Central memory CD8-positive, alpha-beta T cell (primary cell): Measurements from ENCODE around the gene CLRN2.

Source experiments
- ATAC-seq: fragments of 150-1000 bp; cut with Tn5 transposase; replicated peaks from 2 replicates; pipeline ENCODE4 v1.10.0; 2022; ENCODE audit warnings: mild to moderate bottlenecking, moderate FRiP score, moderate number of reproducible peaks; ENCODE audit not compliant: poor library complexity, severe bottlenecking; ENCODE audit errors: extremely low read depth
- DNase-seq, 2 donors: peaks; one replicate each; pipeline ENCODE4 v3.0.0; 2021; ENCODE audit warnings: low spot score in 2 of 2
- H3K27ac Mint-ChIP-seq: one replicate; pipeline ENCODE4 v1.8.0; 2022; ENCODE audit warnings: low read depth, mild to moderate bottlenecking, moderate library complexity, mixed read lengths
- H3K27me3 Mint-ChIP-seq: one replicate; pipeline ENCODE4 v1.8.0; 2022; ENCODE audit warnings: mixed read lengths
- H3K36me3 Mint-ChIP-seq: one replicate; pipeline ENCODE4 v1.8.0; 2022; ENCODE audit warnings: mild to moderate bottlenecking, moderate library complexity, mixed read lengths; ENCODE audit not compliant: insufficient read depth
- H3K4me1 Mint-ChIP-seq: one replicate; pipeline ENCODE4 v1.8.0; 2022; ENCODE audit warnings: mixed read lengths
- H3K4me3 Mint-ChIP-seq: one replicate; pipeline ENCODE4 v1.8.0; 2022; ENCODE audit warnings: mild to moderate bottlenecking, moderate library complexity, mixed read lengths
- H3K9me3 Mint-ChIP-seq: one replicate; pipeline ENCODE4 v1.8.0; 2022; ENCODE audit warnings: mixed read lengths

Gene CLRN2, protein sequence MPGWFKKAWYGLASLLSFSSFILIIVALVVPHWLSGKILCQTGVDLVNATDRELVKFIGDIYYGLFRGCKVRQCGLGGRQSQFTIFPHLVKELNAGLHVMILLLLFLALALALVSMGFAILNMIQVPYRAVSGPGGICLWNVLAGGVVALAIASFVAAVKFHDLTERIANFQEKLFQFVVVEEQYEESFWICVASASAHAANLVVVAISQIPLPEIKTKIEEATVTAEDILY

DNA sequence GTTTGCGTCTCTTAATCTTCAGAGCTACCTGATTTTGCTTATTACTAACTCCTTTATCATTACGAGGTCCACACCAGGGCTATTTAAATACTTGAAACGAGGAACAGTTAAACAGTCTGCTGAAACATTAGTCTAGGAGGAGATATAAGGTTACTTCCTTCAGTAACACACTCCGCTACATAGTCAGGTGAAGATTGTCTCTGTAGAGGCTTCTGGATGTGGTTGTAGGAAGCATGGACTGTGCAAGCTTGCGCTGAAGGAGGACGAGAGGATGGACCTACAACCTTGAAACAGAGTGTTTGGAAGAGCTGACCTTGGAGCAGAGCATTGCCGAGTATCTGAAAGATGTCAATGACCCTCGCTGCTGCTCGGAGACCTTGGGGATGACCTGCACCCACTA is at the start of gene CLRN2:
TSS of gene CLRN2 (plus strand) at position 301 of the 400 bp plus-strand sequence. CDS start 102 bp downstream, outside the sequence.
- Mint-ChIP-seq H3K27me3 (peaks cover 25% of the 10 kb centered on the region), H3K9me3 (no peaks in the 10 kb centered on the region), H3K4me1 (peaks cover 25% of the 10 kb centered on the region), H3K27ac (no peak within 1 kb of the TSS), H3K4me3 (no peak within 1 kb of the TSS), H3K36me3 (peaks cover 2% of the 10 kb centered on the region)
- no peak for DNase-seq
- ATAC-seq = no peak

DNA sequence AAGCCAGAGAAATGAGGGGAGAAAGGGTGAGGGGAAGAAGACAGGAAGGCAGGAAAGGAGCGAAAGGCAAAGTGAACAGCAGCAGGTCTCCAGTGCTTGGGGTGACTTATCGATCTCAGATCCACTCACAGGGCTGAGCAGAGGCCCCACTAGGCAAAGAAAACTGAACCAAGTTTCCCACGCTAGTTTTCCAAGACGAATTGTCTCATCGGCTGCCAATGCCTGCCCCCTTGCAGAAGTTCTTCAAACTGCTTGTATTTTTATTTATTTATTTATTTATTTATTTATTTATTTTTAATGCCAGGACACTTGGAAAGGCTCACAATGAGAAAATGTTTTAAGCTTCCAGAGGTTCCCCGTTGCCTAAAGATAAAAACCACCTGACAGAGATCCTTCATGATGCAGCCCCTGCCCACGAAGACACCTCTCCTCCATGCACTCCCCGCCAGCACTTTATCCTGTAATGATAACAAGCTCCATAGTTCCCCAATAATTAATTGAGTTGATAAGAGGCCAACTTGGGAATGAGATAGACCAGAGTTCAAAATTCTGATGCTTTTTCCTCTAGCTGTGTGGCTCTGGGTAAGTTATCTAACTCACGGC is 46.2 kb upstream of the CLRN2 start:
- H3K4me3 Mint-ChIP-seq = no peak overlapping the region
- no peak for DNase-seq
- H3K27me3 Mint-ChIP-seq = no peaks in the 10 kb centered on the region
- no peaks in the 10 kb centered on the region for H3K4me1 Mint-ChIP-seq
- no peak for ATAC-seq
- no peaks in the 10 kb centered on the region for H3K9me3 Mint-ChIP-seq
- no peak overlapping the region for H3K27ac Mint-ChIP-seq
- no peaks in the 10 kb centered on the region for H3K36me3 Mint-ChIP-seq

DNA sequence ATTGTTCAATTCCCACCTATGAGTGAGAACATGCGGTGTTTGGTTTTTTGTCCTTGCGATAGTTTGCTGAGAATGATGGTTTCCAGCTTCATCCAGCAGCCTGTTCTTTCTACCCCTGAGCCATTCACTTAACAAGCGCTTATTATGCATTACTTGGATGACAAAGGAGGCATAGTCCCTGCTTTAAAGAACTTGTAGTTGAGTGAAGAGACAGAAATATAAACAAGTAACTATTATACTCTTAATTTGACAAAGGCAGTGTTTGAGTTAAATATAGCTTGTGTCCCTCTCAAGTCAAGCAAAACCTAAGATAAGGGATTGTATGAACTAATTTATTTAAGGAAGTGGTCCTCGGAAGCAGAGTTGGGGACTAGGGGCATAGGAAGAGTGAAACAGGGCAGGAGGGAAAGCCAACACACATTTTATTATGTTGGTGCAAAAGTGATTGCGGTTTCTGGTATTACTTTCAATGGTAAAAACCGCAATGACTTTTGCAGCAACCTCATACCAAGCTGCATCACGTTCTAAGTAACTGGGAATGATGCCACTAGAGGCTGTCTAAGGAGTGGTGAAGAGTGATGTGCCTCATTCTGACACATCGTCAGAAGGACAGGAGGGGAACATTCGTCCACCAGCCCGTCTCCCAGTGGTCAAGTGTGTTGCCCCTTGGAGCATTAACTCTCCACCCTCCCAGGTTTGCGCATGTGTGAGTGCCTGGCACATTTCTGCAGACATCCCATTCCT is 44.9 kb upstream of the CLRN2 start:
- peak overlapping the region; percentile 38 for H3K27ac Mint-ChIP-seq
- no peak for DNase-seq

DNA sequence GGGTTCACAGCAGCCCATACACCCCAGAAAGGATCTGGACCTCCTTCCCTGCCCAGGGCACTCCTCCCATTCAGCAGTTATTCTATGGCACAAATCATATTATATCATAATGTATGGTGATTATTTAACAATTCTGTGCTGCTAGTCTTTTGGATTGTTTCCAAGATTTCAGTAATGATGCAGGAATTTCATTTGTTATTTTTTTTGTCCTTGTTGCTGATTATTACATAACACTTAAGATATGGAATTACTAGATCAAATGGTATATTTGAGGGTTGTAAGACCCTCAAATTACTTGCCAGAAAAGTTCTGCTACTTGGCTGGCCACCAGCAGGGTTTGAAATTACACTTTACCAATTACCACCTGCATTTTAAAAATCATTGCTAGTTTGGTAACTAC is 39.5 kb upstream of the CLRN2 start:
- DNase-seq = no peak
- no peak for ATAC-seq
- H3K4me1 Mint-ChIP-seq = peaks cover 5% of the 10 kb centered on the region
- no peak overlapping the region for H3K4me3 Mint-ChIP-seq
- no peaks in the 10 kb centered on the region for H3K36me3 Mint-ChIP-seq
- no peaks in the 10 kb centered on the region for H3K9me3 Mint-ChIP-seq
- H3K27me3 Mint-ChIP-seq = no peaks in the 10 kb centered on the region
- H3K27ac Mint-ChIP-seq = no peak overlapping the region

More for the DNA sequence above, 44.9 kb upstream of the CLRN2 start:
- Mint-ChIP-seq H3K4me1 (no peaks in the 10 kb centered on the region), H3K27me3 (no peaks in the 10 kb centered on the region), H3K4me3 (no peak overlapping the region), H3K9me3 (no peaks in the 10 kb centered on the region), H3K36me3 (no peaks in the 10 kb centered on the region)
- ATAC-seq = no peak

DNA sequence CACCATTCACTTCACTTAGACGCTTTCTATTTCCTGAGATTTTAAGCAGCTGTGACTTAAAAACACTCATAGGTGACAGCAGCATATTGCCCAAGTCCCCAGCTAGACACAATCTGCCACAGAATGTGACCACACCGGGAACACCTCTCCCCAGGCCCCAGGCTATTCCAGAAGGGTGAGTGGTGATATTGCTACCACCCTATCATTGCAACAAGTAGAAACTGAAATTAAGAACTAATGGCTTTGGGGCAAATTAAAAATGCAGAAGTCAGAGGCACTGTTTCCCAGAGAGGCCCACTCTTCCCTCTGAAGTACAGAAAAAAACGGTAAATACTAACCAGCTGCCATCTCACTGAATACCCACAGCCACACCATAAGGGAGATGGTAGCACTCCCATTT is 38.1 kb upstream of the CLRN2 start:
- ATAC-seq (no peak), DNase-seq (no peak)
- Mint-ChIP-seq H3K4me3 (no peak overlapping the region), H3K27me3 (no peaks in the 10 kb centered on the region), H3K4me1 (peaks cover 5% of the 10 kb centered on the region), H3K36me3 (no peaks in the 10 kb centered on the region), H3K9me3 (no peaks in the 10 kb centered on the region), H3K27ac (no peak overlapping the region)

DNA sequence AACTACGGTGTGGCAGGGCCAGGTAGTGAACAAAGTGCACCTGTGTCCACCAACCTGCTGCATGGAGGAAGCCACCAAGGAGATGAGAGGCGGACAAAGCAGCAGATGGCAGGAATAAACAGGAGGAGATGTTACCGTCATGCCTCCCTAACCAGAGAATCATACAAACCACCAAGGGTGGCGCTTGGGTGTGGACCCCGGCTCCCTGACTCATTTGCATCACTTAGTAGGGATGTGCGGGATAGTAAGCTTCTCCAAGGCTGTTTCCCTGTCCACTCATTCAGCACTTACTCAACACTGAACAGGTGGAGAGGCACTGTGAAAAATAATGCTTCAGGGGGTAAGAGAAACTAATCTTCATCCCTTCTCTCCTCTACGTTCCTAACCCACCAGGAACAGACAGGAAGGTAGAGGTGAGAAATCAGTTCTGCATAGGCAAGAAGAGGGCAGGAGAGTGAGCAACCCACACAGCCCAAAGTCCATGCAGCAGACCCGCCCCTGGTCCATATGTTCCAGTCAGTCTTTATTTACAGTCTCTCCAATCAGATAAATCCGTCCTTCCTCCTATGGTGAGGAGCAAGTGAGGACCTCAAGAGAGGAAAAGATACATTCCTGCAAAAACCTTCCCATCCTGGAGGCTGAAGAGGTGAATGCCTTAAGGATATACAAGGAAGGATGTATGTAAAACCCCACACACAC is 37.0 kb upstream of the CLRN2 start:
- no peaks in the 10 kb centered on the region for H3K9me3 Mint-ChIP-seq

DNA sequence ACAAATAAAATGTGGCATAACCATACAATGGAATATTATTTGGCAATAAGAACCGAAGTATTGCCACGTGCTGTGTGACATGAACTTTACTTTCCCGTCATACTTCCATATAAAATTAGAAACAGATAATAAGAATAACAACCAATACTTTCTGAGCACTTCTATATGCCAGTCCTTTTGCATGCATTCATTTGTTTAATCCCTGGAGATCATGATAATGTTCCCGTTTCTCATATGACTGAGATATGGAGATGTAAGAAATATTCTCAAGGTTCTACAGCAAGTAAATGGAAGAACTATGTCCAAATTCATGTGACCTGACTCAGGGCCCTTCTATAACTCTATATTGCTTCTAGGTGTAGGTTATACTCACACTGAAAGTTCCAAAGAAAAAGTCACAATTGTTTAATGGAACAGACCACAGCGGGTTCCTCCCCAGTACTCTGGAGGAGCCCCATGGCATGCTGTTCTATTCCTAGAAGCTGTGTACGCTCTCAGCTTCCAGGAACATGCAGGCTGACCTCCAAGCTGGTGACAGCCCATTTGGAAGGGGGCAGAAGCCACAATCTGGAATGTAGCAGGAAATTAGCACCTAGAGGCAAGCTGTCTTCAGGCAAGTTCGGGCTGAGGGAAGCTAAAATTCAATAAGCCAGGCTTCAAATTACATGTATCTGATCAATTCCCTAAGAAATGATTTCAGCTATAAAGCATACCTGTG is 34.6 kb upstream of the CLRN2 start:
- peaks cover 6% of the 10 kb centered on the region for H3K36me3 Mint-ChIP-seq

More for the DNA sequence above, 37.0 kb upstream of the CLRN2 start:
- H3K27me3 Mint-ChIP-seq = no peaks in the 10 kb centered on the region
- H3K27ac Mint-ChIP-seq = no peak overlapping the region
- H3K36me3 Mint-ChIP-seq = no peaks in the 10 kb centered on the region
- no peak overlapping the region for H3K4me3 Mint-ChIP-seq
- ATAC-seq (no peak), DNase-seq (no peak)
- peaks cover 5% of the 10 kb centered on the region for H3K4me1 Mint-ChIP-seq

DNA sequence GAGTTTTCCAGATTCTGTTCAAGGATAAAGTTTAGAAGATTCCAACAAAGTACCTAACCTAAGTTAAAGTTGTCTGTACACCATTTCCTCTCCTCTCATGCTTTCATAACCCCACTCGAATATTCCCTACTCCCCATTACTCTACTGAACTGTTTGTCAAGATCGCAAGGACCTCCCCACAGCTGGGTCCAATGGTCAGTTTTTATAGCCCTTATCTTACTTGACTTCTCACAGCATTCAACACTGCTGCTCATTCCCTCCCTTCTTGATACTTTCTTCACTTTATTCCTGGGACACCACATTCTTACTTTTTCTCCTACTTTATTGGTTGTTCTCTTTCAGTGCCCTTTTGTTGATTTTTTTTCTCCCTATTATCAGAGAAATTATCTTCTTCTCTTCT is 34.0 kb upstream of the CLRN2 start:
- Mint-ChIP-seq H3K9me3 (no peaks in the 10 kb centered on the region), H3K36me3 (peaks cover 8% of the 10 kb centered on the region), H3K27ac (no peak overlapping the region), H3K4me1 (peaks cover 5% of the 10 kb centered on the region), H3K27me3 (no peaks in the 10 kb centered on the region), H3K4me3 (no peak overlapping the region)
- DNase-seq (no peak), ATAC-seq (no peak)

More for the DNA sequence above, 34.6 kb upstream of the CLRN2 start:
- Mint-ChIP-seq H3K4me3 (no peak overlapping the region), H3K27ac (no peak overlapping the region), H3K4me1 (peaks cover 5% of the 10 kb centered on the region), H3K27me3 (no peaks in the 10 kb centered on the region), H3K9me3 (no peaks in the 10 kb centered on the region)
- no peak for ATAC-seq
- no peak for DNase-seq

DNA sequence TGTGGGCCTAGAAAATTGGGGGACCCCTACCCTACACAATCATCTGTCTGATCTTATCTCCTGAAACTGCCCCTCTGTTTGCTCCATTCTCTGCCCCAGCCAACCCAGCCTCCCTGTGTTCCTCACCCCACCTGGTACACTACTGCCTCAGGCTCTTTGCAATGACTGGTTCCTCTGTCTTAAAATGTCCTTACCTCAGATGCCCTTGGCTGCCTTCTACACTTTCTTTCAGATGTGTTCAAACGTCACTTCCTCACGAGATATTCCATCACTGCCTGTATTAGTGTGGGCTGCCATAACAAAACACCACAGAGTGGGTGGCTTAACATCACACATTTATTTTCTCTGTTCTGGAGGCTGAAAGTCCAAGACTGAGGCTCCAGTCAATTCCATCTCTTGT is 32.2 kb upstream of the CLRN2 start:
- no peak overlapping the region for H3K4me3 Mint-ChIP-seq
- peaks cover 14% of the 10 kb centered on the region for H3K36me3 Mint-ChIP-seq
- H3K4me1 Mint-ChIP-seq = no peaks in the 10 kb centered on the region
- H3K27me3 Mint-ChIP-seq = no peaks in the 10 kb centered on the region
- no peak overlapping the region for H3K27ac Mint-ChIP-seq
- no peak for ATAC-seq
- no peaks in the 10 kb centered on the region for H3K9me3 Mint-ChIP-seq
- DNase-seq = no peak

DNA sequence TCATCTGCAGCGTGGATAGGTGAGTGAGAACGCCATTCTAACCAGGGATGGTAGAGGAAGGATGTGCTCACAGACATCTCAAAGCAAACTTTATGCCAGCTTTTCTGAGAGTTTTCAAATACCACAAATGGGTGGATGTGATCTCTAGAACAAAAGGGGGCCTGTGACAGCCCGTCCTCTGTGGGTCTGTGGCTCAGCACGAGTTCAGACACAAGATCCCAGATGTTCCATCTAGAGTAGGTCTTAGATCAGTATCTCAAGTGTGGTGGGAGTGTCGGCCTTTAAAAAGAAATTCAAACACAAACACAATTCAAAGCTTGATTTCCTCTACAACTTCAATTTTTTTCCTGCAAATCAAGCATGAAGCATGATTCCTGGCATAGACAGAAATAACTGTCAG is 25.8 kb upstream of the CLRN2 start:
- ATAC-seq = no peak
- Mint-ChIP-seq H3K4me1 (peaks cover under 1% of the 10 kb centered on the region), H3K4me3 (no peak overlapping the region), H3K27ac (no peak overlapping the region), H3K36me3 (peaks cover 35% of the 10 kb centered on the region), H3K27me3 (no peaks in the 10 kb centered on the region), H3K9me3 (no peaks in the 10 kb centered on the region)
- DNase-seq = no peak

DNA sequence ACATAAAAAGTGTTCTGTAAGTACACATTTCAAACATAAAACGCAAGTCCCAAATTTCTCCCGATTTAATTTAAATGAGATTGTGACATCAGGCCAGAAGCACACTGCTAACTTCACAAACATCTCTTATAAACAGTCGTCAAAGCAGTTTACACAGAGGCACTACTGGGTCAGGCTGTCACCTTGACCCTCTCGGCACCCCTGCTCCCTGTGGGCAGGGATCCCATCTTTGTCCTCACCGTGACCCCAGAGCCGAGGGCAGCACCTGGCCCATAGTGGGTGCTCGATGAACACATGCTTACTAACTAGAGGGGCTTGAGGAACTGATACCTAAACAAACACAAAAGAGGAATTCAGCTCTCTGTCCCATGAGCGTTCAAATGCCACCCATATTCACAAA is 25.2 kb upstream of the CLRN2 start:
- Mint-ChIP-seq H3K27me3 (no peaks in the 10 kb centered on the region), H3K9me3 (no peaks in the 10 kb centered on the region), H3K27ac (no peak overlapping the region), H3K4me3 (no peak overlapping the region), H3K36me3 (peaks cover 39% of the 10 kb centered on the region), H3K4me1 (peaks cover 6% of the 10 kb centered on the region)
- DNase-seq (no peak), ATAC-seq (no peak)

DNA sequence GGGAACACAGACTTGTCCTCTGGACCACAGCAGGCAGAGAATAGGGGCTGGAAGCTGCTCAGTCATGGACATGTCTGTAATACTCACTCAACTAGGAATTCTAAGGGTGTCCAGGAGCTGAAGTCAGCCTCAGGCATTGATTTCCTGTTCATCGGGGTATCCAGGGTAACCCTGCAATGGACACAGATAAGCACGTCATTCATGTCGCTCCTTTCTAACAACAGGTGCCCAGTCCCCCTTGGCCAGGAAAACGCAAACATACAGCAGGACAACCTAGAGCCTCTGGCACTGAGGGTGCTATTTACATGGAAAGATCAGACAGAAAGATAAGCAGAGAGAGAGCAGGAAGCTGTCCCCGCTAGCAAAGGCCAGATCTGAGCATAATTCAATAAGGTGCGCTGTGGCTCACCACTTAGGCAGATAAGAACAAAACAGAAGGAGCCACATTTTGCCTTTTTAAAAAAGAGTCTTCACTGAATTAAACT is 24.3 kb upstream of the CLRN2 start:
- Mint-ChIP-seq H3K9me3 (no peaks in the 10 kb centered on the region), H3K4me3 (no peak overlapping the region), H3K27me3 (no peaks in the 10 kb centered on the region), H3K4me1 (peaks cover 6% of the 10 kb centered on the region), H3K27ac (no peak overlapping the region), H3K36me3 (peaks cover 39% of the 10 kb centered on the region)
- ATAC-seq = no peak
- no peak for DNase-seq
